Measurements from ENCODE around the gene SPTBN1. TPM values are rescaled to one million over a fixed set of nuclear protein-coding genes. Genes with fewer than 3 reads are reported as not detected.
A peak's percentile ranks its signal among the peaks of the same experiment; 100 is the strongest.

The SPTBN1 gene
- total RNA-seq, 1 donor = 200 TPM

- H3K4me3 ChIP-seq (ENCODE audit: low read depth, low read length) = no peak overlapping the region
- DNase-seq (ENCODE audit: low read depth) = no peak
- TF ChIP-seq, protein P1, sequence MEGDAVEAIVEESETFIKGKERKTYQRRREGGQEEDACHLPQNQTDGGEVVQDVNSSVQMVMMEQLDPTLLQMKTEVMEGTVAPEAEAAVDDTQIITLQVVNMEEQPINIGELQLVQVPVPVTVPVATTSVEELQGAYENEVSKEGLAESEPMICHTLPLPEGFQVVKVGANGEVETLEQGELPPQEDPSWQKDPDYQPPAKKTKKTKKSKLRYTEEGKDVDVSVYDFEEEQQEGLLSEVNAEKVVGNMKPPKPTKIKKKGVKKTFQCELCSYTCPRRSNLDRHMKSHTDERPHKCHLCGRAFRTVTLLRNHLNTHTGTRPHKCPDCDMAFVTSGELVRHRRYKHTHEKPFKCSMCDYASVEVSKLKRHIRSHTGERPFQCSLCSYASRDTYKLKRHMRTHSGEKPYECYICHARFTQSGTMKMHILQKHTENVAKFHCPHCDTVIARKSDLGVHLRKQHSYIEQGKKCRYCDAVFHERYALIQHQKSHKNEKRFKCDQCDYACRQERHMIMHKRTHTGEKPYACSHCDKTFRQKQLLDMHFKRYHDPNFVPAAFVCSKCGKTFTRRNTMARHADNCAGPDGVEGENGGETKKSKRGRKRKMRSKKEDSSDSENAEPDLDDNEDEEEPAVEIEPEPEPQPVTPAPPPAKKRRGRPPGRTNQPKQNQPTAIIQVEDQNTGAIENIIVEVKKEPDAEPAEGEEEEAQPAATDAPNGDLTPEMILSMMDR (IDR thresholded peaks at IDR 0.05; ENCODE audit: insufficient read depth, low read depth, low read length) = no peak
Observed at GRCh38 chr2:54543733-54544396, 87.7 kb downstream of the SPTBN1 start.

GRCh38 chr2:54545702-54546450 lies 89.7 kb downstream of the SPTBN1 start:
- DNase-seq (ENCODE audit: low read depth) = peak; percentile 82
- TF ChIP-seq, protein P1 (IDR thresholded peaks at IDR 0.05; ENCODE audit: insufficient read depth, low read depth, low read length) = no peak
- no peak overlapping the region for H3K4me3 ChIP-seq (ENCODE audit: low read depth, low read length)

GRCh38 chr2:54546518-54546917 lies 90.4 kb downstream of the SPTBN1 start:
- H3K4me3 ChIP-seq (ENCODE audit: low read depth, low read length) = no peak overlapping the region
- DNase-seq (ENCODE audit: low read depth) = no peak
- TF ChIP-seq, protein P1 (IDR thresholded peaks at IDR 0.05; ENCODE audit: insufficient read depth, low read depth, low read length) = no peak

- TF ChIP-seq, protein P1 (IDR thresholded peaks at IDR 0.05; ENCODE audit: insufficient read depth, low read depth, low read length) = no peak
- H3K4me3 ChIP-seq (ENCODE audit: low read depth, low read length) = no peak overlapping the region
- no peak for DNase-seq (ENCODE audit: low read depth)
Observed at GRCh38 chr2:54546923-54547720, 91.0 kb downstream of the SPTBN1 start.

GRCh38 chr2:54549430-54549829 lies 93.3 kb downstream of the SPTBN1 start:
- H3K4me3 ChIP-seq (ENCODE audit: low read depth, low read length) = no peak overlapping the region
- TF ChIP-seq, protein P1 (IDR thresholded peaks at IDR 0.05; ENCODE audit: insufficient read depth, low read depth, low read length) = no peak
- DNase-seq (ENCODE audit: low read depth) = no peak

DNA sequence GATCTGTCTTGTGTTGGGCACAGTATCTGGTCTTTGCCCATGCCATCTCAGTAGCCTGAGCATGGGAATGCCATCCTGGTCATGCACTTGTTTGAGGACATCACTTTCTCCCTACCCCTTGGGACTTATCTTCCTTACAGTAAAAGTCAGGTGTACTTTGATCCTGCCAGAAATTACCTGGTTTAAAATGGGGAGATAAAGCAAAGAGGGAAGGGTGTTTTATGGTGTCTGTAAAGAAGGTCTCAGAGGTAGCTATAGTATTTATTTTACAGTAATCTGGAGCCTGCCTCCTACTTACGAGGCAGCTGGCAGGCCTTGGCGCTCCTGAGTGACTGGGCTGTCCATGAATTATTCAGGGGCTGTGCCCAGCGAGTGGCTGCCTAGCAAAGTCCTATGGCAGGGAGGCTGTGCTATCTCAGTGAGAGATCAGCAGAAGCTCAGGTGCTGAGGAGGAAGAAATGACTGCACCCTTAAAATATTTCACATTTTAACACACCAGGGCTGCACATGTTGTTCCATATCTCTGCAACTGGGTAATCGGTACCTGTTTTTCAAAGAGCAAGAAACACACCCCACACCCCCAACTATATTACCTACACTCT lies 93.9 kb downstream of the SPTBN1 start:
- no peak overlapping the region for H3K4me3 ChIP-seq (ENCODE audit: low read depth, low read length)
- TF ChIP-seq, protein P1 (IDR thresholded peaks at IDR 0.05; ENCODE audit: insufficient read depth, low read depth, low read length) = no peak
- no peak for DNase-seq (ENCODE audit: low read depth)
